HepG2 (cell line): ENCODE data around the gene RNPS1. TPM values are rescaled to one million over a fixed set of nuclear protein-coding genes. Genes with fewer than 3 reads are reported as not detected.

Experiments used
- ATF1 ChIP-seq: IDR thresholded peaks from 2 replicates; pipeline ENCODE4 v1.6.1; 2016; ENCODE audit warnings: mild to moderate bottlenecking, control low read depth
- FOXK1 ChIP-seq: sonication (generic); formaldehyde crosslinking; IDR thresholded peaks from 2 replicates; pipeline ENCODE4 v1.4.0; 2020; ENCODE audit warnings: low read depth, missing genetic modification reagents, borderline replicate concordance
- KMT2A ChIP-seq: sonication (generic); formaldehyde crosslinking; IDR thresholded peaks from 2 replicates; pipeline ENCODE4 v1.4.0; 2020; ENCODE audit warnings: missing genetic modification reagents
- MZF1 ChIP-seq: sonication (generic); formaldehyde crosslinking; IDR thresholded peaks from 2 replicates; pipeline ENCODE4 v1.8.1; 2023; ENCODE audit warnings: mild to moderate bottlenecking, missing genetic modification reagents, borderline replicate concordance
- NFIB ChIP-seq: sonication (generic); formaldehyde crosslinking; IDR thresholded peaks from 2 replicates; pipeline ENCODE4 v1.9.0; 2021; ENCODE audit warnings: missing genetic modification reagents, mild to moderate bottlenecking, borderline replicate concordance
- REL ChIP-seq: sonication (generic); formaldehyde crosslinking; conservative IDR thresholded peaks from 2 replicates; pipeline ENCODE4 v1.8.0; 2022; ENCODE audit warnings: mild to moderate bottlenecking, missing genetic modification reagents, moderate library complexity
- SMAD9 ChIP-seq: sonication (generic); formaldehyde crosslinking; IDR thresholded peaks from 2 replicates; pipeline ENCODE4 v1.5.1; 2020; ENCODE audit warnings: mild to moderate bottlenecking, missing genetic modification reagents
- TBX3 ChIP-seq: fragments of 450-650 bp; IDR thresholded peaks from 2 replicates; pipeline ENCODE4 v1.6.1; 2017; ENCODE audit warnings: antibody characterized with exemption, mild to moderate bottlenecking, inconsistent platforms, borderline replicate concordance
- TCF7L2 ChIP-seq: IDR thresholded peaks from 2 replicates; pipeline ENCODE4 v1.6.1; 2011; ENCODE audit warnings: mild to moderate bottlenecking, low read depth, low read length, moderate library complexity
- XBP1 ChIP-seq: sonication (generic); formaldehyde crosslinking; IDR thresholded peaks from 2 replicates; pipeline ENCODE4 v1.5.0; 2020; ENCODE audit warnings: missing genetic modification reagents
- ZNF121 ChIP-seq: sonication (generic); formaldehyde crosslinking; IDR thresholded peaks from 2 replicates; pipeline ENCODE4 v1.5.0; 2020; ENCODE audit warnings: mild to moderate bottlenecking, missing genetic modification reagents
- ZNF343 ChIP-seq: sonication (generic); formaldehyde crosslinking; IDR thresholded peaks from 2 replicates; pipeline ENCODE4 v1.4.0; 2020; ENCODE audit warnings: mild to moderate bottlenecking, missing genetic modification reagents
- ZNF350 ChIP-seq: sonication (generic); formaldehyde crosslinking; IDR thresholded peaks from 2 replicates; pipeline ENCODE4 v1.4.0; 2020; ENCODE audit warnings: mild to moderate bottlenecking, low read depth, missing genetic modification reagents, borderline replicate concordance
- ZNF430 ChIP-seq: sonication (generic); formaldehyde crosslinking; IDR thresholded peaks from 2 replicates; pipeline ENCODE4 v1.9.0; 2021; ENCODE audit warnings: mild to moderate bottlenecking, missing genetic modification reagents
- ZNF432 ChIP-seq: sonication (generic); formaldehyde crosslinking; IDR thresholded peaks from 2 replicates; pipeline ENCODE4 v1.5.0; 2020; ENCODE audit warnings: missing genetic modification reagents, mild to moderate bottlenecking, borderline replicate concordance
- ZNF510 ChIP-seq: sonication (generic); formaldehyde crosslinking; IDR thresholded peaks from 2 replicates; pipeline ENCODE4 v1.4.0; 2020; ENCODE audit warnings: low read depth, mild to moderate bottlenecking, missing genetic modification reagents
- ZNF547 ChIP-seq: sonication (generic); formaldehyde crosslinking; IDR thresholded peaks from 2 replicates; pipeline ENCODE4 v1.5.1; 2020; ENCODE audit warnings: mild to moderate bottlenecking, missing genetic modification reagents
- ZZZ3 ChIP-seq: sonication (generic); formaldehyde crosslinking; IDR thresholded peaks from 2 replicates; pipeline ENCODE4 v1.4.0; 2020; ENCODE audit warnings: missing genetic modification reagents, mild to moderate bottlenecking, borderline replicate concordance
- polyA plus RNA-seq, 8 experiments: library from polyadenylated mRNA; depleted of rRNA in 3 of 8; stranded (reverse) in 7 of 8; unstranded in 1 of 8; fragments of >200 nt; fragmentation: Illumina TruSeq in 4 of 8; extraction: Trizol in 4 of 8; gene quantifications; 2 replicates each; pipeline versions ENCODE4 v1.2.1 to v1.2.3, GENCODE V29; 2011 to 2016; ENCODE audit warnings: low read depth in 4 of 8, missing spikeins in 1 of 8, mixed read lengths in 1 of 8; ENCODE audit not compliant: insufficient read depth in 1 of 8
- total RNA-seq, 5 experiments: library from RNA; depleted of rRNA; stranded (reverse); fragments of >200 nt; fragmentation: Illumina TruSeq; extraction: Trizol; gene quantifications; 2 replicates each; pipeline ENCODE4 v1.2.3, GENCODE V29; 2016; ENCODE audit warnings: low read depth in 1 of 5
- TF ChIP-seq, protein P1 (sequence below): sonication (generic); formaldehyde crosslinking; IDR thresholded peaks from 2 replicates; pipeline ENCODE4 v1.4.0; 2020; ENCODE audit warnings: missing genetic modification reagents
- TF ChIP-seq, protein P2 (sequence below): sonication (generic); formaldehyde crosslinking; IDR thresholded peaks from 2 replicates; pipeline ENCODE4 v1.5.0; 2020; ENCODE audit warnings: missing genetic modification reagents
- TF ChIP-seq, protein P3 (sequence below): sonication (generic); formaldehyde crosslinking; IDR thresholded peaks from 2 replicates; pipeline ENCODE4 v1.5.1; 2020; ENCODE audit warnings: missing genetic modification reagents, mild to moderate bottlenecking, borderline replicate concordance
- TF ChIP-seq, protein P4 (sequence below), 2 experiments: fragments of 450-650 bp in 1 of 2; sonication (generic) in 1 of 2; formaldehyde crosslinking; IDR thresholded peaks; 2 replicates each; pipeline versions ENCODE4 v1.5.0 to v1.8.0; 2020 to 2022; ENCODE audit warnings: mild to moderate bottlenecking in 1 of 2, missing genetic modification reagents in 1 of 2

RNPS1 gene
- total and polyA plus RNA-seq, 2 of the 13 experiments (the other 11 are each of a cell fraction or from before 2014, with no cell fraction given): 126 to 133 TPM

GRCh38 chr16:2251296-2252111 is 16.4 kb downstream of the RNPS1 start, which contains the start of gene ECI1 (continued):
- TF ChIP-seq XBP1 (CRISPR knock-in tag) (no peak), SMAD9 (CRISPR knock-in tag) (no peak; the same call in 1 of the 2 replicates), NFIB (CRISPR knock-in tag) (0 out of 2 replicates have a peak, but pooled peaks have one; percentile 52), ZZZ3 (CRISPR knock-in tag) (peak; percentile 54; the same call in 1 of the 2 replicates), TBX3 (no peak), ZNF343 (peak; percentile 90), ZNF121 (CRISPR knock-in tag) (0 out of 2 replicates have a peak, but pooled peaks have one; percentile 50), MZF1 (no peak), ZNF430 (CRISPR knock-in tag) (peak; percentile 88), KMT2A (peak; percentile 86), REL (CRISPR knock-in tag) (peak; percentile 89), FOXK1 (no peak; the same call in 1 of the 2 replicates), TCF7L2 (no peak), ZNF510 (CRISPR knock-in tag) (no peak), ZNF432 (no peak), ATF1 (CRISPR knock-in tag) (no peak), ZNF547 (CRISPR knock-in tag) (peak; percentile 88), ZNF350 (CRISPR knock-in tag) (peak; percentile 94)
- TF ChIP-seq, protein P1, sequence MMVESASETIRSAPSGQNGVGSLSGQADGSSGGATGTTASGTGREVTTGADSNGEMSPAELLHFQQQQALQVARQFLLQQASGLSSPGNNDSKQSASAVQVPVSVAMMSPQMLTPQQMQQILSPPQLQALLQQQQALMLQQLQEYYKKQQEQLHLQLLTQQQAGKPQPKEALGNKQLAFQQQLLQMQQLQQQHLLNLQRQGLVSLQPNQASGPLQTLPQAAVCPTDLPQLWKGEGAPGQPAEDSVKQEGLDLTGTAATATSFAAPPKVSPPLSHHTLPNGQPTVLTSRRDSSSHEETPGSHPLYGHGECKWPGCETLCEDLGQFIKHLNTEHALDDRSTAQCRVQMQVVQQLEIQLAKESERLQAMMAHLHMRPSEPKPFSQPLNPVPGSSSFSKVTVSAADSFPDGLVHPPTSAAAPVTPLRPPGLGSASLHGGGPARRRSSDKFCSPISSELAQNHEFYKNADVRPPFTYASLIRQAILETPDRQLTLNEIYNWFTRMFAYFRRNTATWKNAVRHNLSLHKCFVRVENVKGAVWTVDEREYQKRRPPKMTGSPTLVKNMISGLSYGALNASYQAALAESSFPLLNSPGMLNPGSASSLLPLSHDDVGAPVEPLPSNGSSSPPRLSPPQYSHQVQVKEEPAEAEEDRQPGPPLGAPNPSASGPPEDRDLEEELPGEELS (CRISPR knock-in tag): no peak; the same call in 1 of the 2 replicates
- TF ChIP-seq, protein P2, sequence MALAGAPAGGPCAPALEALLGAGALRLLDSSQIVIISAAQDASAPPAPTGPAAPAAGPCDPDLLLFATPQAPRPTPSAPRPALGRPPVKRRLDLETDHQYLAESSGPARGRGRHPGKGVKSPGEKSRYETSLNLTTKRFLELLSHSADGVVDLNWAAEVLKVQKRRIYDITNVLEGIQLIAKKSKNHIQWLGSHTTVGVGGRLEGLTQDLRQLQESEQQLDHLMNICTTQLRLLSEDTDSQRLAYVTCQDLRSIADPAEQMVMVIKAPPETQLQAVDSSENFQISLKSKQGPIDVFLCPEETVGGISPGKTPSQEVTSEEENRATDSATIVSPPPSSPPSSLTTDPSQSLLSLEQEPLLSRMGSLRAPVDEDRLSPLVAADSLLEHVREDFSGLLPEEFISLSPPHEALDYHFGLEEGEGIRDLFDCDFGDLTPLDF (CRISPR knock-in tag): peak; percentile 77
- TF ChIP-seq, protein P3, sequence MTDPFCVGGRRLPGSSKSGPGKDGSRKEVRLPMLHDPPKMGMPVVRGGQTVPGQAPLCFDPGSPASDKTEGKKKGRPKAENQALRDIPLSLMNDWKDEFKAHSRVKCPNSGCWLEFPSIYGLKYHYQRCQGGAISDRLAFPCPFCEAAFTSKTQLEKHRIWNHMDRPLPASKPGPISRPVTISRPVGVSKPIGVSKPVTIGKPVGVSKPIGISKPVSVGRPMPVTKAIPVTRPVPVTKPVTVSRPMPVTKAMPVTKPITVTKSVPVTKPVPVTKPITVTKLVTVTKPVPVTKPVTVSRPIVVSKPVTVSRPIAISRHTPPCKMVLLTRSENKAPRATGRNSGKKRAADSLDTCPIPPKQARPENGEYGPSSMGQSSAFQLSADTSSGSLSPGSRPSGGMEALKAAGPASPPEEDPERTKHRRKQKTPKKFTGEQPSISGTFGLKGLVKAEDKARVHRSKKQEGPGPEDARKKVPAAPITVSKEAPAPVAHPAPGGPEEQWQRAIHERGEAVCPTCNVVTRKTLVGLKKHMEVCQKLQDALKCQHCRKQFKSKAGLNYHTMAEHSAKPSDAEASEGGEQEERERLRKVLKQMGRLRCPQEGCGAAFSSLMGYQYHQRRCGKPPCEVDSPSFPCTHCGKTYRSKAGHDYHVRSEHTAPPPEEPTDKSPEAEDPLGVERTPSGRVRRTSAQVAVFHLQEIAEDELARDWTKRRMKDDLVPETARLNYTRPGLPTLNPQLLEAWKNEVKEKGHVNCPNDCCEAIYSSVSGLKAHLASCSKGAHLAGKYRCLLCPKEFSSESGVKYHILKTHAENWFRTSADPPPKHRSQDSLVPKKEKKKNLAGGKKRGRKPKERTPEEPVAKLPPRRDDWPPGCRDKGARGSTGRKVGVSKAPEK (CRISPR knock-in tag): no peak
- TF ChIP-seq, protein P4, sequence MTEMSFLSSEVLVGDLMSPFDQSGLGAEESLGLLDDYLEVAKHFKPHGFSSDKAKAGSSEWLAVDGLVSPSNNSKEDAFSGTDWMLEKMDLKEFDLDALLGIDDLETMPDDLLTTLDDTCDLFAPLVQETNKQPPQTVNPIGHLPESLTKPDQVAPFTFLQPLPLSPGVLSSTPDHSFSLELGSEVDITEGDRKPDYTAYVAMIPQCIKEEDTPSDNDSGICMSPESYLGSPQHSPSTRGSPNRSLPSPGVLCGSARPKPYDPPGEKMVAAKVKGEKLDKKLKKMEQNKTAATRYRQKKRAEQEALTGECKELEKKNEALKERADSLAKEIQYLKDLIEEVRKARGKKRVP (CRISPR knock-in tag; IDR thresholded peaks at IDR 0.05): 0 out of 4 replicates have a peak, but pooled peaks of 1 of the 2 experiments have one; percentile 49
